Bronchial epithelial cell (primary cell): ENCODE results near the gene RPS6KA2. TPM values are rescaled to one million over a fixed set of nuclear protein-coding genes. Genes with fewer than 3 reads are reported as not detected.

Experiments
- DNase-seq: peaks from one replicate; pipeline ENCODE4 v3.0.0-alpha.2; 2010; ENCODE audit warnings: low read depth
- FAIRE-seq: peaks from 2 replicates; lab custom pipeline; 2011; peaks lifted over from hg19 to GRCh38; lab: Jason Lieb, UNC
- H3K27me3 ChIP-seq: 2 replicates; pipeline ENCODE4 v1.5.1; 2011; ENCODE audit warnings: low read length; ENCODE audit not compliant: control insufficient read depth, insufficient read depth
- H3K36me3 ChIP-seq: 2 replicates; pipeline ENCODE4 v1.5.1; 2011; ENCODE audit warnings: low read length; ENCODE audit not compliant: control insufficient read depth, insufficient read depth
- H3K4me3 ChIP-seq: 2 replicates; pipeline ENCODE4 v1.5.1; 2011; ENCODE audit warnings: mild to moderate bottlenecking, low read depth, low read length, control low read depth
- total RNA-seq: library from RNA; depleted of rRNA; stranded (reverse); fragments of >200 nt; gene quantifications from 2 replicates; pipeline ENCODE4 v1.2.1, GENCODE V29; 2014
- TF ChIP-seq, protein P1 (sequence below): IDR thresholded peaks from 2 replicates; pipeline ENCODE4 v1.5.1; 2011; ENCODE audit warnings: mild to moderate bottlenecking, moderate library complexity, low read length, control low read depth, inconsistent platforms; ENCODE audit not compliant: insufficient read depth, severe bottlenecking

The RPS6KA2 gene
- total RNA-seq, 1 donor from 2014 or later, result 42.6 TPM

DNA sequence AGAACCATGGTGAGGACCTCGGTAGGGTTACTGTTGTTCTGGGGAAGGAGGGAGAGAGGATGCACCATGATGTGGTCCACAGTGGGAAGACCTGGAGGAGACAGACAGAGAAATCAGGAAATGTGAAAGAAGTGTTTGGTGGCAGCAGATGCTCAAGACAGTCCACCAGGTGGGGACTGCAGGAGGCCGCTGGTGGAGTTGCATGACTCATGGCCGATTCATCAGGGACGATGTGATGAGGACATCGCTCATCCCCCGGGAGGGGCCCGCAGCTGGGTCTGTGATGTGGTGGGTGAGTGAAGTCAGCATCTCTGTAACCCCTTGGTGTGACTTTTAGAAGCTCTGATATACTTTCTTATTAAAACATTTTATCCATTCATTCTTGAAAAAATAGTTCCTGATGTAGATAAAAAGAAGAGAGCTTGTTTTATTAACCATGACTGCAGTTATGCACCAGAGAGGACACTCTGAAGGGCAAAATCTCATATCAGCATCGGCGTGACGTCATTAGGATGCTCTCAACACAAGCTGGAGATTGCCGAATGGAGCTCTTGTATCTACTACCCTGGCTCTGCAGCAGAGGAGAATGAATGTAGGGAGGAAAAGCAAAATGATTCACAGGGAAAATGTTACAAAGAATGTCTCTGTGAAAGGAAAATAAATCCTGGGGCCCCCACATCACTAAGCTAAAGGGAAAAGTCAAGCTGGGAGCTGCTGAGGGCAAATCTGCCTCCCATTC is 111.8 kb downstream of the RPS6KA2 start:
- DNase-seq (peak; percentile 85), FAIRE-seq (no peak)
- H3K27me3 ChIP-seq, result no peaks in the 10 kb centered on the region
- TF ChIP-seq, protein P1, sequence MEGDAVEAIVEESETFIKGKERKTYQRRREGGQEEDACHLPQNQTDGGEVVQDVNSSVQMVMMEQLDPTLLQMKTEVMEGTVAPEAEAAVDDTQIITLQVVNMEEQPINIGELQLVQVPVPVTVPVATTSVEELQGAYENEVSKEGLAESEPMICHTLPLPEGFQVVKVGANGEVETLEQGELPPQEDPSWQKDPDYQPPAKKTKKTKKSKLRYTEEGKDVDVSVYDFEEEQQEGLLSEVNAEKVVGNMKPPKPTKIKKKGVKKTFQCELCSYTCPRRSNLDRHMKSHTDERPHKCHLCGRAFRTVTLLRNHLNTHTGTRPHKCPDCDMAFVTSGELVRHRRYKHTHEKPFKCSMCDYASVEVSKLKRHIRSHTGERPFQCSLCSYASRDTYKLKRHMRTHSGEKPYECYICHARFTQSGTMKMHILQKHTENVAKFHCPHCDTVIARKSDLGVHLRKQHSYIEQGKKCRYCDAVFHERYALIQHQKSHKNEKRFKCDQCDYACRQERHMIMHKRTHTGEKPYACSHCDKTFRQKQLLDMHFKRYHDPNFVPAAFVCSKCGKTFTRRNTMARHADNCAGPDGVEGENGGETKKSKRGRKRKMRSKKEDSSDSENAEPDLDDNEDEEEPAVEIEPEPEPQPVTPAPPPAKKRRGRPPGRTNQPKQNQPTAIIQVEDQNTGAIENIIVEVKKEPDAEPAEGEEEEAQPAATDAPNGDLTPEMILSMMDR, result peak; percentile 65
- H3K4me3 ChIP-seq, result no peak overlapping the region
- no peaks in the 10 kb centered on the region for H3K36me3 ChIP-seq

DNA sequence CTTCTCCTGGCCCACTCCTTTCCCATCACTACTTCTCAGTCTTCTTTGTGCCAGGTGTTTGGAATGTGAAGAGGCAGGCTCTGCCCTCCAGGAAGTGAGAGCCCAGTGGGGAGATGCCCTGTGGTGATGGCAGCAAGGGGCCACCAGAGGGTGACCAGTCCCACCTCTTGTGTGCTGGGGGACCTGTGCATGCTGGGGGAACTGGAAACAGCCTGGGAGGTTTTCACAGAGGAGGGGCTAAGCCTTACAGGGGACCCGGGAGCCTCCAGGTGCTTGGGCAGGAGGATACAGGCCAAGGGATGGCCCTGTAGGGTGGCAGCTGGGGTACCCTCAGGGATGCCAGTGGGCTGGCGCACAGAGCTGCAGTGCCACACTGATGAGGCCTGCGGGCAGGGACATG is 112.9 kb downstream of the RPS6KA2 start:
- TF ChIP-seq, protein P1, result no peak
- Histone ChIP-seq H3K4me3 (no peak overlapping the region), H3K27me3 (no peaks in the 10 kb centered on the region), H3K36me3 (no peaks in the 10 kb centered on the region)
- DNase-seq (no peak), FAIRE-seq (no peak)

DNA sequence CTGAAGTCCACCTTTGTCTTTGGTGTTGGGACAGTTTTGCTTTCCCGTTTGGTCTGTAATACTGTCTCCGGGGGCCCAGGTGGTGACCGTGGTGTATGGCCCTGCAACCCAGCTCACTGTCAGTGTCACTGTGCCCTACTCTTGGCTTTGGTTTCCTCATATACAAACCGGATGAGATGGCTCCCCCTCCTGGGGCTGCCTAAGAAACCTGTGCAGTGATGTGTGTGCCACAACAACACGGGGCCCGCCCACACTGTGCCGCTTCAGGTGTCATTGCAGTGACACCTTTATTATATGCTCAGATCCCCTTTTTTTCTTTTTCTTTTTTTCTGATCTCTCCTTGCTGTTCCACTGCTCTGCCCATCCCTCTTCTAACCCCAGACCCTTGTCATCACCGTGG is 114.5 kb downstream of the RPS6KA2 start:
- Histone ChIP-seq H3K27me3 (no peaks in the 10 kb centered on the region), H3K36me3 (no peaks in the 10 kb centered on the region), H3K4me3 (no peak overlapping the region)
- FAIRE-seq (no peak), DNase-seq (no peak)
- TF ChIP-seq, protein P1, result no peak

DNA sequence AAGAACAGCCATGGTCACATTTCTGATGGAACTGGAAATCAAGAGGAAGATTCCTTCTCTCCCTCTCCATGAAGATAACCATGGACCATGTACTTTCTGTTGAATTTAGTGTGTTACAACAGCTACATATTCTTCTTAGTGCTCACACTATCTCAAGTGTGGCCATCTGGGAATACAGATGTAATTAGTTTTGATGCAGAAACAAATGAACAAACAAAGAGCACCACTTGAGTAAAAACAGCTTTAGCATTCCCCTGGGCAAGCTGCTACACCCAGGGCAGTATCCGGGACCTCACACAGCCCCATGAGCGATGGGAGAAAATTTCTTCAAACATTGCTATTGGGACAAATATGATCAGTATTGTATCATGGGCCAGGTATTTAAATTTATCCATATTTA is 115.7 kb downstream of the RPS6KA2 start:
- Histone ChIP-seq H3K4me3 (no peak overlapping the region), H3K36me3 (no peaks in the 10 kb centered on the region), H3K27me3 (no peaks in the 10 kb centered on the region)
- FAIRE-seq, result no peak
- TF ChIP-seq, protein P1, result no peak
- DNase-seq, result no peak

DNA sequence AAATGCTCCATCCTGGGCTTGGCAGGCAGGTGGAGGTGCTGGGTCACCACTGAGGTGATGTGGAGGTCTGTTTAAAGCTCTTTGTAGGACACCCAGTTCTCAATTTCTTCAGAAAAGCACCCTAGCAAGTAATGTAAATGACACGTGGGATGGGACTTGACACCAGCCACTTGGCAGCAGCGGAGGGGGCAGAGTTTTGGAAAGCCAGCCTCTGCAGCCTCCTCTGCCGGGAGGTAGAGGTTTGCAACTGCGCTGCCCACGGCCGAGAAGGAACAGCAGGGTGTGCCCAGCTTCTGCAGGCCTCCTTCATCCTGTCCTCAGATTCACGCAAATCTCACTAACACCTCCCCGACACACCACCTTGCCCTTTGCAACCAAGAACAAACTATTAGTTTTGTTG is 117.9 kb downstream of the RPS6KA2 start:
- no peaks in the 10 kb centered on the region for H3K36me3 ChIP-seq
- FAIRE-seq (no peak), DNase-seq (no peak)
- H3K4me3 ChIP-seq, result no peak overlapping the region
- no peaks in the 10 kb centered on the region for H3K27me3 ChIP-seq
- TF ChIP-seq, protein P1, result no peak

DNA sequence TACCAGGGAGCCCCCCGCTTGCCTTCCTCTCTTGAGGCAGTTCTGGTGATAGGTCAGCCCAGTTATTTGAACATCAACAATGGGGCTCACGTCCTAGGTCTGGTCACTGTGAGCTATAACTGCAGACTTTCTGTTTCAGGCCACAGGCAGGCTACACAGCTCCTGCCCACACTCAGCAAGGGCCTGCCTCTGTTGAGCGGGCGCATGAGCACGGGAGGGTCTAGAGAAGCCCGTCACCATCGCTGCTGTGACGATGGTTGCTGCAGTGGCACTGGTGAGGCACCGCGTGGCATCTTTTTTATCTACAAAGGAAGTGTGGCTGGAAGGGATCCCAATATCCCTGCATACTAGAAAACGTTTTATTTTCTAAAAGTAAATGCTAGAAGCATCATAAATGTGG is 118.3 kb downstream of the RPS6KA2 start:
- H3K4me3 ChIP-seq, result no peak overlapping the region
- TF ChIP-seq, protein P1, result no peak
- no peaks in the 10 kb centered on the region for H3K27me3 ChIP-seq
- H3K36me3 ChIP-seq, result peaks cover 3% of the 10 kb centered on the region
- FAIRE-seq, result no peak
- DNase-seq, result no peak
